Measurements from ENCODE around the gene FAM184B. TPM values are rescaled to one million over a fixed set of nuclear protein-coding genes. Genes with fewer than 3 reads are reported as not detected.

Gene FAM184B
- total RNA-seq, 4 donors from 2014 or later = not detected

DNA sequence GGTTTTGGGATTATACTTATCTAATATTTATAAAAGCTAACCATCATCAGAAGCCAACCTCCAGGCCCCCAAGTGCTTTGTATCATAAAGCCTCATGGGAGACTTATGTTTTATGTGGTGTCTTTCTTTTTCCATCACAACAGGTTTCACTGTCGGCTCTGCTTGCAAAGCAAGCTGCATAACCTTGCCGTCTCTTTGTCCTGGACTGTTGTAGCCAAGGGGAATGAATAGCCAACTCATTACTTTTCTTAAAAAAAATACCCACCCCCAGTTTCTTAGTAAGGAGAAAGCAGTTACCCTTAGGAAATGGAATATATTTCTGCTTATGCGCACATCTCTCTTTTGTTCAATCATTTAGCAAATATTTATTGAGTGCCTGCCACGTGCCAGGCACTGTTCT lies 40.7 kb downstream of the FAM184B start:
- TF ChIP-seq, protein P1, sequence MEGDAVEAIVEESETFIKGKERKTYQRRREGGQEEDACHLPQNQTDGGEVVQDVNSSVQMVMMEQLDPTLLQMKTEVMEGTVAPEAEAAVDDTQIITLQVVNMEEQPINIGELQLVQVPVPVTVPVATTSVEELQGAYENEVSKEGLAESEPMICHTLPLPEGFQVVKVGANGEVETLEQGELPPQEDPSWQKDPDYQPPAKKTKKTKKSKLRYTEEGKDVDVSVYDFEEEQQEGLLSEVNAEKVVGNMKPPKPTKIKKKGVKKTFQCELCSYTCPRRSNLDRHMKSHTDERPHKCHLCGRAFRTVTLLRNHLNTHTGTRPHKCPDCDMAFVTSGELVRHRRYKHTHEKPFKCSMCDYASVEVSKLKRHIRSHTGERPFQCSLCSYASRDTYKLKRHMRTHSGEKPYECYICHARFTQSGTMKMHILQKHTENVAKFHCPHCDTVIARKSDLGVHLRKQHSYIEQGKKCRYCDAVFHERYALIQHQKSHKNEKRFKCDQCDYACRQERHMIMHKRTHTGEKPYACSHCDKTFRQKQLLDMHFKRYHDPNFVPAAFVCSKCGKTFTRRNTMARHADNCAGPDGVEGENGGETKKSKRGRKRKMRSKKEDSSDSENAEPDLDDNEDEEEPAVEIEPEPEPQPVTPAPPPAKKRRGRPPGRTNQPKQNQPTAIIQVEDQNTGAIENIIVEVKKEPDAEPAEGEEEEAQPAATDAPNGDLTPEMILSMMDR (IDR thresholded peaks at IDR 0.05; ENCODE audit: low read depth) = no peak

DNA sequence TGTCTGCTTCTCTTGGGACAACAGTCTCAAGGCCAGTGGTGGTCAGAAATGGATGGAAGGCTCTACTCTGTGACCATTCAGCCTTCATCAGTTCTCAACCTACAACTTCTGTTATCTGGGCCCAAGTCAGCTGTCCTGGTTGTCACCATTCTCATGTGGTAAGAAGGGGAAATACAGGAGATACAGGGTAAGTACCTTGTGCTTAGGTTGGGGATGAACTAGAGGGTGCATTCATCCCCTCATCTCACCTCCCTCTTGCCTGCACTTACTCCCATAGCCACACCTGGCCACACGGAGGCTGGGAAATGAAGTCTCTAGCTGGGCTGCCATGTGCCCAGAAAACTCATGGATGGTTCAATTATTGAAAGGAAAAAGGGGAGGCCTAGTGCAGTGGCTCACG lies 44.9 kb downstream of the FAM184B start:
- TF ChIP-seq, protein P1 (IDR thresholded peaks at IDR 0.05; ENCODE audit: low read depth) = no peak

DNA sequence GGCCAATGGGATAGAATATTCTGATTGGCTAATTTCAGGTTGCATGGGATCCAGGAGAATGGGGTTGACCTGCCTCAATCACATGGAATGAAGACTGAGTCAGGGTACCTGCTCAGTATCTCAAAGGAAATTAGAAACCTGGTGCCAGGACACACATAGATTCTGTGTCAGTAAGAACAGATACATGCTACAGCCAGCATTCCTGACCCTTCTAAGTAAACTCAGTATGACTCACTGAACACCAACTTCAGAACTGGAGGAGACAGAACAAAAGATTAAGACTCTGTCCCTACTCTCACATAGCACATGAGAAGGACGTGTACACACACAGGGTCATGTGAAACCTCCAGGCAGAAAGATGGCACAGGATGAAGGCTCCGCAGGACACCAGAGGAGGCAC lies 54.5 kb downstream of the FAM184B start:
- TF ChIP-seq, protein P1 (IDR thresholded peaks at IDR 0.05; ENCODE audit: low read depth) = no peak

DNA sequence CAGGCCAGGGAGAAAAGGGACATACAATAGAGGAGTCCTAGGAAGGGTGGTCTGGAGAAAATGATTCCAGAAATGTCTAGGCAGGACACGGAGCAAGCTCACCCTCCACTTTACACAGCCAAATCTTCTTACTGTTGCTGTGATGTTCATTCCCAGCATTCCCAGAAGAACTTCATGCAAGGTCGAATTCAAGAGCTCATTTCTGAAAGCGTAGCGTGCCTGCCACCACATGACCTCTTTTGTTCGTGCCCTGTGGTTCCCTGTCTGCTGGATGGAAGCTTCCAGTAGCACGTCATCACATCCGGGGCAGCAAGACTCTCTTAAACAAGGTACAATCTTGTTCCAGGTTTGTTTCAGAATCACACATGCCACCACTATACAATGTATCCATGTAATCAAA lies 57.8 kb downstream of the FAM184B start:
- TF ChIP-seq, protein P1 (IDR thresholded peaks at IDR 0.05; ENCODE audit: low read depth) = no peak

DNA sequence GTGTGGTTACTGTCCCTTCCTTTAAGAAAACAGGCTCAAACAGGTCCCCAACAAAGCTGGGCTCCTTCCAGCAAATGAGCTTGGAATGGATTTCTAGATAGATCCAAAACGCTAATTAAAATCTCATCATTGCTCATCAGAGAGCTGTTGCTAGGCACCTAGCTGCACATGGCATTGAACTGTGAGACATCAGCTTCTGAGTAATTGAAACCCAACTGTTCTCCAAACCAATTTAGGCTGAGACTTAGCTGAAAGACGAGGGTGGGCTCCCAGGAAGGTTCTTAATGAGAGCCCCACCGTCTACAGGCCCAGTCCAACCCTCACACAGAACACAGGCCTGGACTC lies 59.1 kb downstream of the FAM184B start:
- TF ChIP-seq, protein P1 (IDR thresholded peaks at IDR 0.05; ENCODE audit: low read depth) = no peak

DNA sequence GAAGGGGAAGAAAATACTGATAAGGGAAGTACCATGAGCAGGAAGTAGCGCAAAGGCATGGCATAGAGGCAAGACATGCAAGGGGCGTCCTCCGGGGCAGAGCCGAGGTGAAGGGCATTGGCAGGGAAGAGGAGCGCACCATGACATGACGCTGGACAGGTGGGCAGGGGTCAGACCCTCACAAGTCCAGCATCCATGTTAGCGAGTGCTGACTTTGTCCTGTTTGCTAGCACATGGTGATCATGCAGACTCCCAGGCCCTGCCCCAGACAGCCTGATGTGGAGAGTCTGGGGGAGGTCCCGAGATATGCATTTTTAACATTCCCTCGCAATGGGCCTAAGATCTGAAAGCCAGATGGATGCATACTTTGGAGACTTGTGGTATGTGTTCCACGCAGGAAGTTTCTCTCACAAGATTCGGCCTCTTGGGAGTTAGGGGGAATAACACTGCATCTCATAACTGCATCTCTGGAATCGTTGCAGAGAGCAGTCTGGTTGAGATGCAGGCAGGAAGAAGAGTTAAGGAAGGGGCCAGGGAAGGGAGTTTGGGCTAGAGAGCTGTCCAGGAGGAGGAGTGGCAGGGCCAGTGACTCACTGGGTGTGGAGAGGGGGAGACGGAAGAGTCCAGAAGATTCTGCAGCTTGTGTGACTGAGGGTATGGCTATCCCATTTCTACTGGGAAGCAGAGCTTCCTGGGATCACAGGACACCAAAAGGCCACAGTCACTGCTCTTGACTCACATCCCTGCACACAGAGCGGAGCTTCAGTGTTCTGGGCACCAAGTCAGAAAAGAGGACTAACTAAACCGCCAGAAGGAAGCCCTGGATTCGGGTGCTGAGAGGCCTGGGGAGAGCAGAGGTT lies 59.7 kb downstream of the FAM184B start:
- TF ChIP-seq, protein P1 (IDR thresholded peaks at IDR 0.05; ENCODE audit: low read depth) = no peak

DNA sequence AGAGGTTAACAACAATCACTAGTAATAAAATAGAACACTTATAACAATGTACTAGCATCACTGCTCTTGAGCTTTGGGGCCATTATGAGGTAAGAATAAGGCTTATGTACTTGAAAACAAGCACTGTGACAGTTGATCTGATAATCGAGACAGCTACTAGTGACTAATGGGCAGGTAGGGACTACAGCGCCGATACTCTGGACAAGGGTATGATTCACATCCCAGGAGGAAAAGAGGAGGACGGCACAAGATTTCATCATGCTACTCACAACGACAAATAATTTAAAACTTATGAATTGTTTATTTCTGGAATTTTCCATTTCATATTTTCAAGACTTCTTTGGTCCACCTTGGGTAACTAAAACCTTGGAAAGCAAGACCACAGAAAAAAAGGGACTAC lies 62.3 kb downstream of the FAM184B start:
- TF ChIP-seq, protein P1 (IDR thresholded peaks at IDR 0.05; ENCODE audit: low read depth) = no peak

All from subcutaneous adipose tissue (tissue), 4 donors.